Lower lobe of right lung (tissue), 2 donors: ENCODE measurements around the gene CELF1. TPM values are rescaled to one million over a fixed set of nuclear protein-coding genes. Genes with fewer than 3 reads are reported as not detected.
A peak's percentile ranks its signal among the peaks of the same experiment; 100 is the strongest.

Source experiments
- ATAC-seq, 2 donors: fragments of 200-7000 bp; cut with Tn5 transposase; one replicate each; pipeline ENCODE4 v1.9.1; 2020 to 2022; ENCODE audit warnings: mild to moderate bottlenecking in 2 of 2, moderate library complexity in 2 of 2
- DNase-seq: peaks from one replicate; pipeline ENCODE4 v3.0.0-alpha.2; 2020
- H3K27ac ChIP-seq: fragments of 200-600 bp; one replicate; pipeline ENCODE4 v1.8.0; 2022
- H3K27me3 ChIP-seq: fragments of 200-600 bp; one replicate; pipeline ENCODE4 v1.8.0; 2022; ENCODE audit warnings: low read depth
- H3K36me3 ChIP-seq: fragments of 200-600 bp; one replicate; pipeline ENCODE4 v1.8.0; 2022; ENCODE audit warnings: mild to moderate bottlenecking
- H3K4me1 ChIP-seq: fragments of 200-600 bp; one replicate; pipeline ENCODE4 v1.8.0; 2022
- H3K4me3 ChIP-seq: fragments of 200-600 bp; one replicate; pipeline ENCODE4 v1.8.0; 2022; ENCODE audit warnings: mild to moderate bottlenecking
- H3K9me3 ChIP-seq: fragments of 200-600 bp; one replicate; pipeline ENCODE4 v1.8.0; 2022
- intact Hi-C: fragments of 100-400 bp; cut with DNase I; formaldehyde crosslinking; loops from one replicate; pipeline ENCODE4 v1.11.0; 2022
- total RNA-seq: library from RNA; stranded (reverse); fragmentation: NEBNext Ultra II Directional; extraction: Animal tissue kit (Norgen Biotek cat#: 25700); gene quantifications from one replicate; pipeline ENCODE4 v1.2.1, GENCODE V29; 2021
- TF ChIP-seq, protein P1 (sequence below): fragments of 200-600 bp; IDR thresholded peaks from one replicate; pipeline ENCODE4 v1.8.0; 2022; ENCODE audit warnings: antibody characterized with exemption, mild to moderate bottlenecking
- donor health status: DM: no; HTN: yes; CAD: no; lungs with severe emphysema.

The CELF1 gene
- total RNA-seq, 1 donor from 2014 or later, result 105 TPM

- no peaks in the 10 kb centered on the region for H3K9me3 ChIP-seq
- DNase-seq, result no peak
- no peak overlapping the region for H3K27ac ChIP-seq
- intact Hi-C loops, result no loop called here
- TF ChIP-seq, protein P1, sequence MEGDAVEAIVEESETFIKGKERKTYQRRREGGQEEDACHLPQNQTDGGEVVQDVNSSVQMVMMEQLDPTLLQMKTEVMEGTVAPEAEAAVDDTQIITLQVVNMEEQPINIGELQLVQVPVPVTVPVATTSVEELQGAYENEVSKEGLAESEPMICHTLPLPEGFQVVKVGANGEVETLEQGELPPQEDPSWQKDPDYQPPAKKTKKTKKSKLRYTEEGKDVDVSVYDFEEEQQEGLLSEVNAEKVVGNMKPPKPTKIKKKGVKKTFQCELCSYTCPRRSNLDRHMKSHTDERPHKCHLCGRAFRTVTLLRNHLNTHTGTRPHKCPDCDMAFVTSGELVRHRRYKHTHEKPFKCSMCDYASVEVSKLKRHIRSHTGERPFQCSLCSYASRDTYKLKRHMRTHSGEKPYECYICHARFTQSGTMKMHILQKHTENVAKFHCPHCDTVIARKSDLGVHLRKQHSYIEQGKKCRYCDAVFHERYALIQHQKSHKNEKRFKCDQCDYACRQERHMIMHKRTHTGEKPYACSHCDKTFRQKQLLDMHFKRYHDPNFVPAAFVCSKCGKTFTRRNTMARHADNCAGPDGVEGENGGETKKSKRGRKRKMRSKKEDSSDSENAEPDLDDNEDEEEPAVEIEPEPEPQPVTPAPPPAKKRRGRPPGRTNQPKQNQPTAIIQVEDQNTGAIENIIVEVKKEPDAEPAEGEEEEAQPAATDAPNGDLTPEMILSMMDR, result no peak
- H3K4me1 ChIP-seq, result peaks cover 19% of the 10 kb centered on the region
- H3K36me3 ChIP-seq, result peaks cover 96% of the 10 kb centered on the region
- no peaks in the 10 kb centered on the region for H3K27me3 ChIP-seq
- no peak overlapping the region for H3K4me3 ChIP-seq
- no peak for ATAC-seq
These were observed 69.5 kb downstream of the CELF1 start for GRCh38 chr11:47483457-47483856.

DNA sequence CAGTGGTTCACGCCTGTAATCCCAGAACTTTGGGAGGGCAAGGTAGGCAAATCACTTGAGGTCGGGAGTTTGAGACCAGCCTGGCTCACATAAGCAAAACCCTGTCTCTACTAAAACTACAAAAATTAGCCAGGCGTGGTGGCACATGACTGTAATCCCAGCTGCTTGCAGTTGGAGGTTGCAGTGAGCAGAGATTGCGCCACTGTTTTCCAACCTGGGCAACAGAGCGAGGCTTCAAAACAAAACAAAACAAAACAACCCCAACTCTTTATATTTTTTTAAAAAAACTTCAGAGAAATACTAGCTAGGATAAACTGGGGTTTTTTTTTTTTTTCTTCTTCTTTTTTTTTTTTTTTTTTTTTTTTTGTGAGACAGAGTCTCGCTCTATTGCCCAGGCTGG, 72.2 kb downstream of the CELF1 start:
- H3K27ac ChIP-seq, result no peak overlapping the region
- H3K27me3 ChIP-seq, result no peaks in the 10 kb centered on the region
- no peak for DNase-seq
- peaks cover 99% of the 10 kb centered on the region for H3K36me3 ChIP-seq
- H3K9me3 ChIP-seq, result no peaks in the 10 kb centered on the region
- ATAC-seq, result no peak
- H3K4me1 ChIP-seq, result peaks cover 12% of the 10 kb centered on the region
- TF ChIP-seq, protein P1, result no peak
- intact Hi-C loops, result no loop called here
- no peak overlapping the region for H3K4me3 ChIP-seq

DNA sequence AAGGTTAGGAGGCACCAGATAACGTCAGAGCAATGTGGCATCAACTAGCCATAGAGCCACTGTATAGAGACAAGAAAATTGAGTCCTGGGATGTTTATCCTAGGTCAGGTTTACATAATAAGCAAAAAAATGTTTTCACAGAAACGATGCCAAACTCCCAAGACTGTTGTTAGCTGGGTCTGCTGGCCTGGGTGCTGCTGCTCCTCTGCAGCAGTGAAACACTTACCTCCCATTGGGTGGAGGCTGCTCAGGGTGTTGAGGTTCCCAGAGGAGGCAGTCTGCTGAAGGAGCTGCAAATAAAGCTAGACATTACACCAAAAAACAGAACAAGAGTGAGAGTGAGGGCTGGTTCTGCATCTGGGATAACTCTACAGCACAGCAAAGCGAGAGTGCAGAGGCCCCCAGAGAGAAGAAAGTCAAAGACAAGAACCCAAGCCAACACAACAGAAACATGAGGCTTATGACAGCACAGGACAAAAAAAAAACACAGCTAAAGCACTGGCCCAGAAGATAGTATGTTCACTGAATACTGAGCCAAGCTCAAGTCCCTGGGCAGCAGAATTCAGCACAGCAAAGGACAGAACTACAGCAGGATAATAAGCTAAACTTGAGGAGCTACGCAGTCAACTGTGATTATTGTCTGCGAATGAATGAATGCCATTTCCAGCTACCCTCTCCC, 74.1 kb downstream of the CELF1 start:
- Histone ChIP-seq H3K4me3 (no peak overlapping the region), H3K36me3 (peaks cover 100% of the 10 kb centered on the region), H3K4me1 (peaks cover 4% of the 10 kb centered on the region), H3K27ac (no peak overlapping the region), H3K27me3 (no peaks in the 10 kb centered on the region), H3K9me3 (no peaks in the 10 kb centered on the region)
- TF ChIP-seq, protein P1, result no peak
- intact Hi-C loops, result loop anchor here (10.0 kb wide), 1 partner anchor 56 kb away; no protein-coding TSS in a partner anchor
- no peak for ATAC-seq
- DNase-seq, result no peak

GRCh38 chr11:47477753-47478152, 75.2 kb downstream of the CELF1 start:
- H3K27ac ChIP-seq, result no peak overlapping the region
- no peak overlapping the region for H3K4me3 ChIP-seq
- ATAC-seq, result no peak
- H3K36me3 ChIP-seq, result peaks cover 100% of the 10 kb centered on the region
- intact Hi-C loops, result loop anchor here (10.0 kb wide), 1 partner anchor 57 kb away; no protein-coding TSS in a partner anchor
- H3K4me1 ChIP-seq, result peaks cover 4% of the 10 kb centered on the region
- no peaks in the 10 kb centered on the region for H3K27me3 ChIP-seq
- no peaks in the 10 kb centered on the region for H3K9me3 ChIP-seq
- TF ChIP-seq, protein P1, result no peak
- DNase-seq, result no peak

DNA sequence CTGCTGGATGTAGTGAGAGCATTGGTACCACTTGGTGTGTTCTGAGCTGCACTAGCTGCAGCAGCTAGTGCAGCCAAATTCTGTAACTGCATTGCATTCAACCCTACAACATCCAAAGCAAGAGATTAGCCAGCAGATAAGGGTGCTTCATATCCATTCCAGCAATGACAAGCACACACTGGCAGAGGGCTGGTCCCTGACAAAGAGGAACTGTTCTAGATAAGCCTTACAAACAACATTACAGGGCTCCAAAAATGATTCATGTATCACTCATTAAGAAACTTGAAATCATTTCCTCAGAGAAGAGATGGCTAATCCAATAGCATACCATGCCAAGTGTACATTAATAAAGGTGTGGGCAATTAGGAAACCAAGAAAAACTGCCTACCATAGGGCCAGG, 75.6 kb downstream of the CELF1 start:
- intact Hi-C loops, result loop anchor here (10.0 kb wide), 1 partner anchor 57 kb away; no protein-coding TSS in a partner anchor
- TF ChIP-seq, protein P1, result no peak

More for the DNA sequence above, 75.6 kb downstream of the CELF1 start:
- DNase-seq, result no peak
- peak; percentile 51 to 53 for ATAC-seq
- no peak overlapping the region for H3K27ac ChIP-seq
- no peaks in the 10 kb centered on the region for H3K27me3 ChIP-seq
- no peaks in the 10 kb centered on the region for H3K9me3 ChIP-seq
- H3K4me3 ChIP-seq, result no peak overlapping the region
- peaks cover 4% of the 10 kb centered on the region for H3K4me1 ChIP-seq
- peaks cover 100% of the 10 kb centered on the region for H3K36me3 ChIP-seq
